HepG2 (cell line): ENCODE results near the gene RPUSD2. TPM values are rescaled to one million over a fixed set of nuclear protein-coding genes. Genes with fewer than 3 reads are reported as not detected.

ENCODE experiments used
- ASH2L ChIP-seq: fragments of 300-600, 200-600 bp; sonication (generic); IDR thresholded peaks from 2 replicates; pipeline ENCODE4 v1.7.0; 2017; ENCODE audit warnings: low read depth, mild to moderate bottlenecking, moderate library complexity, mixed read lengths, low read length; ENCODE audit not compliant: insufficient read length
- ATF5 ChIP-seq: sonication (generic); formaldehyde crosslinking; IDR thresholded peaks from 2 replicates; pipeline ENCODE4 v1.4.0; 2020; ENCODE audit warnings: mild to moderate bottlenecking, low read depth, missing genetic modification reagents
- CEBPG ChIP-seq: IDR thresholded peaks from 2 replicates; pipeline ENCODE4 v1.6.1; 2016
- HMGXB4 ChIP-seq, 2 experiments: sonication (generic) in 1 of 2; formaldehyde crosslinking in 1 of 2; IDR thresholded peaks; 2 replicates each; pipeline versions ENCODE4 v1.4.0 to v1.6.1; 2018 to 2020; ENCODE audit warnings: missing genetic modification reagents in 2 of 2, borderline replicate concordance in 1 of 2, low read depth in 1 of 2, mild to moderate bottlenecking in 1 of 2, missing biosample characterization in 1 of 2
- HNF4A ChIP-seq: sonication (generic); formaldehyde crosslinking; IDR thresholded peaks from 2 replicates; pipeline ENCODE4 v1.4.0; 2020; ENCODE audit warnings: missing genetic modification reagents
- KDM2A ChIP-seq: sonication (generic); formaldehyde crosslinking; IDR thresholded peaks from 2 replicates; pipeline ENCODE4 v1.4.0; 2020; ENCODE audit warnings: low read depth, missing genetic modification reagents, borderline replicate concordance
- KLF6 ChIP-seq: IDR thresholded peaks from 2 replicates; pipeline ENCODE4 v1.8.0; 2016; ENCODE audit warnings: missing biosample characterization, missing genetic modification reagents
- MLLT10 ChIP-seq: sonication (generic); formaldehyde crosslinking; IDR thresholded peaks from 2 replicates; pipeline ENCODE4 v1.4.0; 2020; ENCODE audit warnings: missing genetic modification reagents
- MYC ChIP-seq: sonication (generic); formaldehyde crosslinking; IDR thresholded peaks from 2 replicates; pipeline ENCODE4 v1.9.0; 2021; ENCODE audit warnings: missing genetic modification reagents, borderline replicate concordance
- NCOR1 ChIP-seq: fragments of 200-600 bp; sonication (generic); IDR thresholded peaks from 2 replicates; pipeline ENCODE4 v1.7.0; 2017; ENCODE audit warnings: antibody characterized with exemption, low read length, borderline replicate concordance
- NFE2 ChIP-seq: sonication (generic); formaldehyde crosslinking; IDR thresholded peaks from 2 replicates; pipeline ENCODE4 v1.4.0; 2020; ENCODE audit warnings: missing genetic modification reagents
- NFIC ChIP-seq: IDR thresholded peaks from 2 replicates; pipeline ENCODE4 v1.6.1; 2012; ENCODE audit warnings: mild to moderate bottlenecking, low read length, inconsistent platforms
- NFKBIZ ChIP-seq: IDR thresholded peaks from 2 replicates; pipeline ENCODE4 v1.6.1; 2018; ENCODE audit warnings: missing genetic modification reagents, missing compliant biosample characterization
- NFYB ChIP-seq: sonication (generic); formaldehyde crosslinking; IDR thresholded peaks from 2 replicates; pipeline ENCODE4 v1.4.0; 2020; ENCODE audit warnings: missing genetic modification reagents
- ONECUT2 ChIP-seq: sonication (generic); formaldehyde crosslinking; IDR thresholded peaks from 2 replicates; pipeline ENCODE4 v1.4.0; 2020; ENCODE audit warnings: missing genetic modification reagents
- PREB ChIP-seq: sonication (generic); formaldehyde crosslinking; IDR thresholded peaks from 2 replicates; pipeline ENCODE4 v1.4.0; 2020; ENCODE audit warnings: missing genetic modification reagents
- REL ChIP-seq: sonication (generic); formaldehyde crosslinking; conservative IDR thresholded peaks from 2 replicates; pipeline ENCODE4 v1.8.0; 2022; ENCODE audit warnings: mild to moderate bottlenecking, missing genetic modification reagents, moderate library complexity
- SAP130 ChIP-seq: IDR thresholded peaks from 2 replicates; pipeline ENCODE4 v1.6.1; 2016; ENCODE audit warnings: low read depth
- SOX6 ChIP-seq, 2 experiments: fragments of 450-650 bp in 1 of 2; sonication (generic) in 1 of 2; formaldehyde crosslinking in 1 of 2; IDR thresholded peaks; 2 replicates each; pipeline versions ENCODE4 v1.4.0 to v1.6.1; 2017 to 2020; ENCODE audit warnings: antibody characterized with exemption in 1 of 2, mild to moderate bottlenecking in 1 of 2, missing genetic modification reagents in 1 of 2
- SSRP1 ChIP-seq: IDR thresholded peaks from 2 replicates; pipeline ENCODE4 v1.6.1; 2016; ENCODE audit warnings: control low read depth
- ZKSCAN5 ChIP-seq: sonication (generic); formaldehyde crosslinking; IDR thresholded peaks from 2 replicates; pipeline ENCODE4 v1.5.1; 2020; ENCODE audit warnings: mild to moderate bottlenecking, missing genetic modification reagents
- ZNF557 ChIP-seq: sonication (generic); formaldehyde crosslinking; IDR thresholded peaks from 2 replicates; pipeline ENCODE4 v1.4.0; 2020; ENCODE audit warnings: missing genetic modification reagents
- ZNF766 ChIP-seq: sonication (generic); formaldehyde crosslinking; IDR thresholded peaks from 2 replicates; pipeline ENCODE4 v1.5.0; 2020; ENCODE audit warnings: missing genetic modification reagents, borderline replicate concordance
- ZNF770 ChIP-seq: sonication (generic); formaldehyde crosslinking; IDR thresholded peaks from 2 replicates; pipeline ENCODE4 v1.5.0; 2020; ENCODE audit warnings: mild to moderate bottlenecking, missing genetic modification reagents
- ZSCAN22 ChIP-seq: sonication (generic); formaldehyde crosslinking; IDR thresholded peaks from 2 replicates; pipeline ENCODE4 v1.4.0; 2020; ENCODE audit warnings: mild to moderate bottlenecking, missing genetic modification reagents
- polyA plus RNA-seq, 8 experiments: library from polyadenylated mRNA; depleted of rRNA in 3 of 8; stranded (reverse) in 7 of 8; unstranded in 1 of 8; fragments of >200 nt; fragmentation: Illumina TruSeq in 4 of 8; extraction: Trizol in 4 of 8; gene quantifications; 2 replicates each; pipeline versions ENCODE4 v1.2.1 to v1.2.3, GENCODE V29; 2011 to 2016; ENCODE audit warnings: low read depth in 4 of 8, missing spikeins in 1 of 8, mixed read lengths in 1 of 8; ENCODE audit not compliant: insufficient read depth in 1 of 8
- total RNA-seq, 5 experiments: library from RNA; depleted of rRNA; stranded (reverse); fragments of >200 nt; fragmentation: Illumina TruSeq; extraction: Trizol; gene quantifications; 2 replicates each; pipeline ENCODE4 v1.2.3, GENCODE V29; 2016; ENCODE audit warnings: low read depth in 1 of 5

Gene RPUSD2
- total and polyA plus RNA-seq, 2 of the 13 experiments (the other 11 are each of a cell fraction or from before 2014, with no cell fraction given) = 8.6 to 14.5 TPM

- TF ChIP-seq SOX6 (IDR thresholded peaks at IDR 0.05) = no peak
- peak; percentile 9; the same call in 1 of the 2 replicates for TF ChIP-seq SOX6 (CRISPR knock-in tag; IDR thresholded peaks at IDR 0.05)
- TF ChIP-seq NFYB (CRISPR knock-in tag) = peak; percentile 91
- peak; percentile 76; the same call in 1 of the 2 replicates for TF ChIP-seq NCOR1
- no peak for TF ChIP-seq ZNF766 (CRISPR knock-in tag)
- TF ChIP-seq NFE2 (CRISPR knock-in tag) = no peak
- TF ChIP-seq ZNF770 (CRISPR knock-in tag) = no peak
- TF ChIP-seq HMGXB4 (CRISPR knock-in tag; IDR thresholded peaks at IDR 0.05; ENCODE audit: borderline replicate concordance in 1 of 2, low read depth in 1 of 2) = peak in 1 of 2 experiments; percentile 45; a peak in 2 of 4 replicates
- peak; percentile 96 for TF ChIP-seq ONECUT2
- 0 out of 2 replicates have a peak, but pooled peaks have one; percentile 32 for TF ChIP-seq KLF6
- TF ChIP-seq HNF4A (CRISPR knock-in tag) = peak; percentile 74
- TF ChIP-seq MLLT10 (CRISPR knock-in tag) = no peak
- TF ChIP-seq PREB (CRISPR knock-in tag) = no peak
- TF ChIP-seq ATF5 (CRISPR knock-in tag) = no peak
- 0 out of 2 replicates have a peak, but pooled peaks have one; percentile 44 for TF ChIP-seq NFIC
- TF ChIP-seq KDM2A (CRISPR knock-in tag) = no peak
- TF ChIP-seq ZSCAN22 (CRISPR knock-in tag) = no peak
- no peak for TF ChIP-seq SSRP1
- peak; percentile 79 for TF ChIP-seq SAP130 (CRISPR knock-in tag)
- no peak for TF ChIP-seq ZNF557 (CRISPR knock-in tag)
- 0 out of 2 replicates have a peak, but pooled peaks have one; percentile 35 for TF ChIP-seq MYC (CRISPR knock-in tag)
- 0 out of 2 replicates have a peak, but pooled peaks have one; percentile 8 for TF ChIP-seq CEBPG
- TF ChIP-seq REL = no peak
- peak; percentile 35 for TF ChIP-seq ASH2L
- no peak for TF ChIP-seq NFKBIZ (CRISPR knock-in tag)
- no peak for TF ChIP-seq ZKSCAN5 (CRISPR knock-in tag)
These were observed 13.7 kb downstream of the RPUSD2 start (continued) for GRCh38 chr15:40582726-40583246.
